H9 (cell line): Measurements from ENCODE around the gene VIPR2. TPM values are rescaled to one million over a fixed set of nuclear protein-coding genes. Genes with fewer than 3 reads are reported as not detected.
"Not testable (repeated sequence)": the region's sequence is repeated elsewhere in the genome, so short reads cannot be mapped to it uniquely, and the experiment has no call there.

Source experiments
- DNase-seq: peaks from one replicate; pipeline ENCODE4 v3.0.0-alpha.2; 2017
- H2AFZ ChIP-seq: one replicate; pipeline ENCODE4 v1.6.1; 2013; ENCODE audit warnings: mild to moderate bottlenecking, low read length, control low read depth, moderate library complexity
- H2AK5ac ChIP-seq: 2 replicates; pipeline ENCODE4 v1.6.1; 2013; ENCODE audit warnings: low read length, control low read depth, mixed read lengths; ENCODE audit not compliant: insufficient read length
- H2BK120ac ChIP-seq: one replicate; pipeline ENCODE4 v1.6.1; 2013; ENCODE audit warnings: low read depth, mild to moderate bottlenecking, low read length, control low read depth, inconsistent platforms; ENCODE audit not compliant: poor library complexity, severe bottlenecking
- H2BK12ac ChIP-seq: 2 replicates; pipeline ENCODE4 v1.6.1; 2013; ENCODE audit warnings: low read length, control low read depth, mixed read lengths, low read depth; ENCODE audit not compliant: insufficient read length
- H2BK15ac ChIP-seq: 2 replicates; pipeline ENCODE4 v1.6.1; 2013; ENCODE audit warnings: low read depth, low read length, control low read depth
- H2BK20ac ChIP-seq: one replicate; pipeline ENCODE4 v1.6.1; 2013; ENCODE audit warnings: low read depth, mild to moderate bottlenecking, low read length, control low read depth, inconsistent platforms; ENCODE audit not compliant: poor library complexity, severe bottlenecking
- H2BK5ac ChIP-seq: 2 replicates; pipeline ENCODE4 v1.6.1; 2013; ENCODE audit warnings: low read length, control low read depth, mixed read lengths; ENCODE audit not compliant: insufficient read length
- H3K14ac ChIP-seq: 2 replicates; pipeline ENCODE4 v1.6.1; 2013; ENCODE audit warnings: low read length, control low read depth; ENCODE audit not compliant: insufficient read depth
- H3K18ac ChIP-seq: 2 replicates; pipeline ENCODE4 v1.6.1; 2013; ENCODE audit warnings: low read depth, mild to moderate bottlenecking, mixed read lengths, low read length, control low read depth; ENCODE audit not compliant: insufficient read length
- H3K23ac ChIP-seq: 2 replicates; pipeline ENCODE4 v1.6.1; 2013; ENCODE audit warnings: low read length, control low read depth, mixed read lengths, low read depth; ENCODE audit not compliant: insufficient read length
- H3K23me2 ChIP-seq: 2 replicates; pipeline ENCODE4 v1.6.1; 2013; ENCODE audit warnings: low read depth, mild to moderate bottlenecking, mixed read lengths, low read length, control low read depth; ENCODE audit not compliant: insufficient read length, poor library complexity, severe bottlenecking
- H3K27ac ChIP-seq: 2 replicates; pipeline ENCODE4 v1.5.1; 2013; ENCODE audit warnings: low read length, control low read depth, mixed read lengths, low read depth; ENCODE audit not compliant: insufficient read length
- H3K27me3 ChIP-seq: 2 replicates; pipeline ENCODE4 v1.6.1; 2013; ENCODE audit warnings: low read length, control low read depth, inconsistent platforms; ENCODE audit not compliant: insufficient read depth
- H3K4ac ChIP-seq: 2 replicates; pipeline ENCODE4 v1.6.1; 2013; ENCODE audit warnings: low read depth, mild to moderate bottlenecking, control low read depth, inconsistent platforms, low read length, moderate library complexity
- H3K4me1 ChIP-seq: 2 replicates; pipeline ENCODE4 v1.6.1; 2013; ENCODE audit warnings: low read length, control low read depth, inconsistent platforms; ENCODE audit not compliant: insufficient read depth
- H3K4me2 ChIP-seq: 2 replicates; pipeline ENCODE4 v1.6.1; 2013; ENCODE audit warnings: low read length, control low read depth, mixed read lengths; ENCODE audit not compliant: insufficient read length, insufficient read depth
- H3K56ac ChIP-seq: 2 replicates; pipeline ENCODE4 v1.6.1; 2013; ENCODE audit warnings: low read depth, mild to moderate bottlenecking, mixed read lengths, low read length, control low read depth; ENCODE audit not compliant: insufficient read length
- H3K79me1 ChIP-seq: 2 replicates; pipeline ENCODE4 v1.6.1; 2013; ENCODE audit warnings: low read depth, mild to moderate bottlenecking, moderate library complexity, low read length, control low read depth, inconsistent platforms; ENCODE audit not compliant: insufficient read depth, poor library complexity, severe bottlenecking
- H3K79me2 ChIP-seq: 2 replicates; pipeline ENCODE4 v1.6.1; 2013; ENCODE audit warnings: low read length, control low read depth, inconsistent platforms; ENCODE audit not compliant: insufficient read depth
- H3K9ac ChIP-seq: 2 replicates; pipeline ENCODE4 v1.6.1; 2013; ENCODE audit warnings: low read length, control low read depth, mixed read lengths; ENCODE audit not compliant: insufficient read length; ENCODE audit errors: extremely low read depth
- H3K9me3 ChIP-seq: one replicate; pipeline ENCODE4 v1.6.1; 2013; ENCODE audit warnings: low read depth, low read length, inconsistent platforms; ENCODE audit not compliant: control insufficient read depth
- H3T11ph ChIP-seq: one replicate; pipeline ENCODE4 v1.6.1; 2013; ENCODE audit warnings: mild to moderate bottlenecking, low read length, control low read depth, inconsistent platforms
- H4K20me1 ChIP-seq: one replicate; pipeline ENCODE4 v1.6.1; 2013; ENCODE audit not compliant: control insufficient read depth, insufficient read length, insufficient read depth
- H4K5ac ChIP-seq: 2 replicates; pipeline ENCODE4 v1.6.1; 2013; ENCODE audit warnings: low read depth, mild to moderate bottlenecking, mixed read lengths, low read length, control low read depth; ENCODE audit not compliant: insufficient read length
- H4K8ac ChIP-seq: replicated peaks from 2 replicates; pipeline ENCODE4 v1.6.1; 2013; ENCODE audit warnings: low read length, control low read depth, mixed read lengths, low read depth; ENCODE audit not compliant: insufficient read length
- H4K91ac ChIP-seq: 2 replicates; pipeline ENCODE4 v1.6.1; 2013; ENCODE audit warnings: low read depth, mild to moderate bottlenecking, moderate library complexity, mixed read lengths, low read length, control low read depth; ENCODE audit not compliant: insufficient read length
- H3K27ac Mint-ChIP-seq, 3 experiments: 2 replicates in 2 of 3; 3 replicates in 1 of 3; pipeline ENCODE4 v1.8.0; 2020 to 2021; ENCODE audit warnings: mixed read lengths in 3 of 3, mild to moderate bottlenecking in 1 of 3, moderate library complexity in 1 of 3
- H3K27me3 Mint-ChIP-seq: 2 replicates; pipeline ENCODE4 v1.8.0; 2021; ENCODE audit warnings: low read depth, mild to moderate bottlenecking, moderate library complexity, mixed read lengths
- H3K36me3 Mint-ChIP-seq, 3 experiments: 2 replicates in 2 of 3; 3 replicates in 1 of 3; pipeline ENCODE4 v1.8.0; 2020 to 2021; ENCODE audit warnings: low read depth in 3 of 3, mixed read lengths in 3 of 3; ENCODE audit not compliant: insufficient read depth in 1 of 3
- H3K4me1 Mint-ChIP-seq, 2 experiments: 2 replicates each; pipeline ENCODE4 v1.8.0; 2020; ENCODE audit warnings: mixed read lengths in 2 of 2
- H3K4me3 Mint-ChIP-seq, 2 experiments: 2 replicates in 1 of 2; 3 replicates in 1 of 2; pipeline ENCODE4 v1.8.0; 2020 to 2021; ENCODE audit warnings: mild to moderate bottlenecking in 2 of 2, mixed read lengths in 2 of 2, moderate library complexity in 1 of 2
- H3K9me3 Mint-ChIP-seq, 2 experiments: 2 replicates in 1 of 2; 3 replicates in 1 of 2; pipeline ENCODE4 v1.8.0; 2020; ENCODE audit warnings: mild to moderate bottlenecking in 2 of 2, mixed read lengths in 2 of 2, moderate library complexity in 1 of 2
- CTCF ChIP-seq: fragments of 200-600 bp; sonication (generic); conservative IDR thresholded peaks from 3 replicates; pipeline ENCODE4 v1.8.0; 2021; ENCODE audit warnings: antibody characterized with exemption, mild to moderate bottlenecking
- WGBS: extraction: QIAGEN DNeasy Blood & Tissue Kit; methylation state at CpG from one replicate; pipeline ENCODE4 v1.1.7; 2013; ENCODE audit warnings: missing lambda C conversion rate, low lambda C conversion rate, mixed read lengths; ENCODE audit not compliant: insufficient read length; ENCODE audit errors: extremely low coverage; 5-methylcytosine and 5-hydroxymethylcytosine counted together
- total RNA-seq: library from RNA; stranded (reverse); gene quantifications from 2 replicates; pipeline ENCODE4 v1.2.1, GENCODE V29; 2021

VIPR2 gene
- total RNA-seq, 1 experiment from 2014 or later: 1.6 TPM

- no peaks in the 10 kb centered on the region for H3K4me1 Mint-ChIP-seq
- H3K4me3 Mint-ChIP-seq: no peak overlapping the region
- peaks cover 7% of the 10 kb centered on the region for H3K27me3 Mint-ChIP-seq
Measured at GRCh38 chr7:158985583-158985982, 159.1 kb downstream of the VIPR2 start.

GRCh38 chr7:158984007-158984406, 160.7 kb downstream of the VIPR2 start:
- H3K4me1 Mint-ChIP-seq, DNase-seq, H2BK15ac ChIP-seq, H2AFZ ChIP-seq, H3K23ac ChIP-seq, H3K18ac ChIP-seq, H4K20me1 ChIP-seq, H3K27me3 Mint-ChIP-seq, H3K9ac ChIP-seq, H3K4ac ChIP-seq, H4K8ac ChIP-seq, H3K4me1 ChIP-seq, H3K4me3 Mint-ChIP-seq, H3K56ac ChIP-seq, H3K27me3 ChIP-seq, H2AK5ac ChIP-seq, H3K14ac ChIP-seq, H4K5ac ChIP-seq, H4K91ac ChIP-seq, H3K27ac Mint-ChIP-seq, H2BK20ac ChIP-seq, H2BK12ac ChIP-seq, H3K79me2 ChIP-seq, H3K79me1 ChIP-seq, H2BK120ac ChIP-seq, H3T11ph ChIP-seq, H3K4me2 ChIP-seq, H3K27ac ChIP-seq, H3K23me2 ChIP-seq, H2BK5ac ChIP-seq: not testable (repeated sequence)
- peaks cover 14 to 23% (median 16%) of the 10 kb centered on the region in 3 experiments for H3K36me3 Mint-ChIP-seq
- H3K9me3 Mint-ChIP-seq: peaks cover 47 to 48% of the 10 kb centered on the region in 2 experiments
- WGBS: no CpG with 5 or more reads among the region's 2 CpGs
- peaks cover 32% of the 10 kb centered on the region for H3K9me3 ChIP-seq

More at GRCh38 chr7:158985583-158985982, 159.1 kb downstream of the VIPR2 start:
- Histone ChIP-seq H2BK15ac (no peak overlapping the region), H3K23me2 (no peaks in the 10 kb centered on the region), H3K14ac (no peak overlapping the region), H2AFZ (no peak overlapping the region), H3K27me3 (no peaks in the 10 kb centered on the region), H3K18ac (no peak overlapping the region), H4K20me1 (no peaks in the 10 kb centered on the region), H3K56ac (no peak overlapping the region), H2BK120ac (no peak overlapping the region), H3K4me2 (no peak overlapping the region), H4K8ac (no peak overlapping the region), H4K91ac (no peak overlapping the region), H3K9ac (no peak overlapping the region), H3T11ph (no peak overlapping the region), H3K27ac (no peak overlapping the region), H2BK12ac (no peak overlapping the region), H3K79me1 (no peaks in the 10 kb centered on the region), H4K5ac (no peak overlapping the region), H2AK5ac (no peak overlapping the region), H3K79me2 (no peaks in the 10 kb centered on the region), H2BK20ac (no peak overlapping the region), H3K23ac (no peak overlapping the region), H3K4me1 (no peaks in the 10 kb centered on the region), H3K4ac (no peak overlapping the region), H3K9me3 (peaks cover 32% of the 10 kb centered on the region), H2BK5ac (no peak overlapping the region)
- no CpG with 5 or more reads among the region's 4 CpGs for WGBS
- H3K9me3 Mint-ChIP-seq: peaks cover 39% of the 10 kb centered on the region in 2 experiments
- peaks cover 12 to 20% (median 14%) of the 10 kb centered on the region in 3 experiments for H3K36me3 Mint-ChIP-seq
- no peak overlapping the region for H3K27ac Mint-ChIP-seq
- DNase-seq: no peak
- TF ChIP-seq CTCF: no peak
